Left kidney (tissue), 2 donors: ENCODE data around the gene DMKN. TPM values are rescaled to one million over a fixed set of nuclear protein-coding genes. Genes with fewer than 3 reads are reported as not detected.
"Not testable (repeated sequence)": the region's sequence is repeated elsewhere in the genome, so short reads cannot be mapped to it uniquely, and the experiment has no call there.

Experiments used
- DNase-seq: peaks from one replicate; pipeline ENCODE4 v3.0.0-alpha.2; 2013
- polyA plus RNA-seq: library from polyadenylated mRNA; unstranded; fragments of 120-200 nt; gene quantifications from one replicate; pipeline ENCODE4 v1.2.1, GENCODE V29; 2013; ENCODE audit not compliant: insufficient read length

The DMKN gene
- polyA plus RNA-seq, 1 donor, result 92.0 TPM

DNA sequence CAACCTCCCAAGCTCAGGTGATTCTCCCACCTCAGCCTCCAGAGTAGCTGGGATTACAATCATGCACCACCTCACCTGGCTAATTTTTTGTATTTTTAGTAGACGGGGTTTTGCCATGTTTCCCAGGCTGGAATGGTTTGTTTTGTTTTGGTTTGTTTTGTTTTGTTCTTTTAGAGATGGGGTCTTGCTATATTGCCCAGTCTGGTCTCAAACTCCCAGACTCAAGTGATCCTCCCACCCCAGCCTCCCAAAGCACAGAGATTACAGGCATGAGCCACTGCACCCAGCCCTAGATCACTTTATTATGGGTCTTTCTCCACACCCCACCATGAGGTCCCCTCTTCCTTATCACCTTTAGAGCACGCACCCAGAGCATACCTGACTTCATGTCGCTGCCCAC lies 15.2 kb downstream of the DMKN start:
- no peak for DNase-seq

GRCh38 chr19:35497406-35497805 lies 16.0 kb downstream of the DMKN start:
- DNase-seq, result no peak

DNA sequence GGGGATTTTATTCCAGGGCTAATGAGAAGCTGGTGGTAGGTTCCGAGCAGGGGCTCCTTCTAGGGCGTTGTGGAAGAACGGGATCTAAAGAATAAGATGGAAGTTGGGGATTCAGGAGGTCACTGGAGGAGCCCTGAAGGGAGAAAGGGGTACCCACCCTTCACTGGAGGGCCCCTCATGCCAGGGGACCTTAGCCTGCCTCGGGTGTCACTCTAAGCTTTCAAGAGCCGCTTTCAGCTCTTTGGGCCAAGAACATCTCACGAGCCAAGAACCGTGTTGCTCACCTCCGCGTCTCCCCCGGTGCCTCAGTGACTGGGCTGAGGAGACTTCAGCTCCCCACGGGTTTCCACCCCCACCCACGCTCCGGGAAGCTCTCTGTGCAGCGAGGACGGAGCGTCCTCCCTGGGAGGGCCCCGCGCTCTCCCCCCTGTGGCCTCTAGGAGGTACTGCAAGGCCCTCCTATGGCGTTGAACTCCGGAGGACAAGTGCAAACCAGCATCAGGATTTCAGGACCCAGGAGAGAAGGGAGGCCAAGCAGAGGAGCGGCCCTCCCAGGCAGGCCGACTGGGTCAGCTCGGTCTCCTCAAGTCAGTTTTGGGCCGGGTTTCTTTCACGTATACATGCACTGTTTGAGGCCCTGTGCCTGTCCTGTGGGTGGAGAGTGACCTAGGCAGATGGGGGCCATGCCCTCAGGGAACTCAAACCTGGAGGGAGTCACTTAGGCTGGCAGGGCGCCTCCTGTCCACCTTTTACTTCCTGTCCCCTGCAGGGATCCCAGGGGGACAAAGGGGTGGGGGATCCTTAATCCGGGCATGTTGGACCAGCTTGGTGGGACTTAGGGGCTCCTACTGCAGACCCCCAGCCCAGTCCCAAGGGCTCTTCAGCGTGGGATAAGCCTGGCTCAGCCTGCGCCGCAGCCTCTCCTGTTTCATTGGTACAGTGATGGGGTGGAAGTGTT lies 18.1 kb downstream of the DMKN start:
- DNase-seq, result peak; percentile 47

DNA sequence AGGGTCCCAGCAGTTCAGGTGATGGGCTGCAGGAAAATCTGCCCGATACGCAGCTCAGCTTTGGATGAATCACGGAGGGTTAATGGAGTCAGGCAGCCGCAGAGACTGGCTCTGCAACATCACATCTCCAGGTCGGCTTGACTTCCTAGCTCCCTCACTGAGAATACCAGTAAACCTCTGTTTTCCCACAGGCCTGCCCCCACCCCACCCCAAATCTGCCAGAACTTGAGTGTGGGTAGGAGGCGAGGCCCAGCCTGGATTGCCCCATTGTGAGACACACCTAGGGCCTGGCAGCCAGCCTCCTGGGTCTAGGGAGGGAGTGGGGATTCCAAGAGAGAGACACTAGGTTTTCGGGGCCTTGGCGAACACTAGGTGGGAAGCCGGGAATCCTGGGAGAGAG lies 19.5 kb downstream of the DMKN start:
- DNase-seq, result no peak

DNA sequence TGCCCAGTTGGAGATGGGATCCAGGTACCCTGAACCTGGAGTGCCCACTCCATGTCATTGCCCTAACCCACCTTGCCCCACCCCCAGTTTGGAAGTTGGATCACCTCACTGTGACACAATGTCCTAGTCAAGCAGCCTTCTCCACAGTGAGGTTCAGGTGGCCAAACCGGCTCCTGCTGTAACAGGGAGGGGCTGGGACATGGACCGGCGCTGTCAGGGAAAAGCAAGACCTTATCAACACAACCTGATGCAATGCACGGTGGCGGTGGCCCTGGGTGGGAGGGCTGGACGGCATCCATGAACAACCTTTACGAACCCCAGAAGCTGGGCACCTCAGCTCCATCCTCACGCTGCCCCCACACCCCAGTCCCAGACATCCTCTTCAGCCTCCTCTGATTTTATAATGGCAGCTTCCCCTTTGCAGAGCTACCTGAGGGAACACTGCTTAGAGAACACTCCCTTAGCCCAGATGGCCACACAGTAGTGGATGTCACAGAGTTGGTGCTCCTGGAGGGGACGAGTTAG lies 21.6 kb downstream of the DMKN start:
- no peak for DNase-seq

GRCh38 chr19:35490364-35490763 lies 23.1 kb downstream of the DMKN start, which contains the start of gene KRTDAP:
Gene KRTDAP (minus strand): TSS chr19:35490464. CDS start chr19:35490442, 22 bp downstream.
- DNase-seq, result no peak

DNA sequence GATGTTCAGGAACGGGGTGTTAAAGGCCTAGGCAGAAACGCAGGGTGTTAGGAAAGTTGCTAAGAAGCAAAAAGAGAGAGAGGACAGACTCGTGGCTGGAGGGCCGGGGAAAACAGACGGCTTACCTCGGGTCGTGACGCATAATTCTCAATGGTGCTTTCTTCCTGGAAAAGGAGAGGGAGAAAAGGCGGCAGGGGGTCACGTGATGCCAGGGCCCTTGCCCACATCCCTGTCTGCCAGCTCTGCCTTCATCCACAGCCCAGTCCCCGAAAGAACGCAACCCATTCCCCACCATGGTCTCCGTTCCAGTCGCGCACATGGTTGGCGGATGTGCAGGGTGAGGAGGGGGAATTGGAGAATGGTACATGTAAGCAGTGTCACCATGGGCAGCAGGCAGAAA lies 24.8 kb downstream of the DMKN start:
- no peak for DNase-seq

DNA sequence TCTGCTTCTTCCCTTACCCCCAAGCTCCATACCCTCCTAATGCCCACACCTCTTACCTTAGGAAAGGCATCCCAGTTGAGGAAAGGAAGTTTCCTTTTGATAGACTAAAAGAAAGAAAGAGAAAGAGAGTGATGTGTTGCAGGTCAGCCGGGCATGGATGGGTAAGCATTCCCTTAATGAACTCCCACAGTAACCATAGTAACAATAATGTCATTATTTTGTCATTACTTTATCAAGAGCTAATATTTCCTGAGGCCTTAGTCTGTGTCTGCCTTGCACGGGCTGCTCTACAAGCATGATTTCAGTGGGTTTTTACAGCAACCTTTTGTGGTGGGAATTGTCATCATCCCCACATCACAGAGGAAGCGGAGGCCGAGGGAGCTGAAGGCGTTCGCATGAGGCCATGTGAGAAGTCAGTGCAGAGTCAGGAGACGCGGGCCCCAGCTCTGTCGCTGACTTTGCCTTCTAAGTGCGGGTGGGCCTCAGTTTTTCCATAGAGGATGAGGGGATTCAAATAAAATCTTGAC lies 25.7 kb downstream of the DMKN start:
- DNase-seq, result no peak

DNA sequence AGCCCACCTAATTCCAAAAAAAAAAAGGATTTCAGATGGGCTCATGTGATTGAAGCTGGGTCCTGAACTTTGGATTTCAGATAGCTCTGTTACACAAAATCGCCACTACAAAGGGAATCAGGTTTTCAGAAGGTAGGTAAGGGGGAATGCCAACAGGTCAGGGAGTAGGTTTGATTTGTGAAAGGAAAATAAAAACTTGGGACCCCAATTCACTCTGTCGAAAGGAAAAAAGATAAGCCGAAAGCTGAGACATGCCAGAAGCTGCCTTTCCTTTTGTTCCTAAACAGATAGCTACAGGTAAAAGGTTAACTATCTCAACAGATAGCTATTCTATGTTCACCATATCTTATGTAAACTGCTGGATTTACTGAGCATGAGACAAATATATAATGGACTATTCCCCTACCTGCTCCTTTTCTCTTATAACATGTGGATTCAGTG lies 27.2 kb downstream of the DMKN start:
- no peak for DNase-seq

DNA sequence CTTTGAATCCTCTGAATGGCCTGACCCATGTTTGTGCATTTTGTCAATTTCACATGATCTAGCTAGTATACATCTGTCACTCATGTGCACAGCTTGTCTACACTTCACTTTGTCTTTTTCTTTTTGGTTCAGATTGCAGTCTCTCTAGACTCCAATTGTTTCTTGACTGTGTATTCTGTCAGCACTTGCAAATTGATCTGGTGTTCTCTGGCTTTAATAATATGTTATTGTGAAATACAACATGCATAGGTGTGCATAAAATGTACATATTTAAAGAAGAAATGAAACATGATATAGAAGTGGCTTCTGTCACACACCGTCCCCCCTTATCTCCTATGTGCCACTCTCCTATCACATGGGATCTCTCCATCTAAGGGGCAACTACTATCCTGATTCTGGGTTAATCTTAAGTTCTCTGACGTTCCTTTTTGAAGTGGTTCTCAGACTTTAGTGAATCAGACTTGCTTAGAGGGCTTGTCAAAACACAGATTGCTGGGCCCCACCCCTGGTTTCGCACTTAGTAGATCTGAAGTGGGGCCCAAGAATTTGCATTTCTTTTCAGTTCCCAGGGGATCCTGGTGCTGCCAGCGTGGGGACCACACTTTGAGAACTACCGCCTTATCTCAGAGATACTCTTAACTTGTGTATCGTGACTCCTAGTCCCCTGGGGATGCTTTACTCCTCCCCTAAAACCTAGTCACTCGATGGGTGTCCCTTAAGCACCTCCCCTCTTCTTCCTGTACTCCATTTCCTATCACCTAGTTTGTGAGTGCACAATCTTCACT lies 29.0 kb downstream of the DMKN start:
- no peak for DNase-seq

DNA sequence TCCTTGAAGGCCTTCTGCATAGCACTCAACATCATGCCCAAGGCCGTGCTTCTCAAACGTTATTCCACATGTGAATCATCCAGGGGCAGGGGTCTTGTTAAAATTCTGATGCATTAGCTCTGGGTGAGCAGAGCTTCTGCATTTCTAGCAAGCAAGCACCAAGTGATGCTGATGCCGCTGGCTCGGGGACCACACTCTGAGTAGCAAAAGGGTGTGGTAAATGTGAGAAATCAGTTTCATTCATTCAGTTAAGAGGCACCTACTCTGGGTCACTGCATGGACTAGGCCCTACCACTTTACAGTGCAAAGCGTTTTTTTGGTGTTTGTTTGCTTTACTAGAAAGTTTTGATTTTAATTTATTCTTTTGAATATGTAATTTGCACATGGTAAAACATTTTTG lies 30.4 kb downstream of the DMKN start:
- no peak for DNase-seq

- DNase-seq, result no peak
Measured at GRCh38 chr19:35478794-35479677, 34.4 kb downstream of the DMKN start.

GRCh38 chr19:35476149-35476548 lies 37.3 kb downstream of the DMKN start:
- no peak for DNase-seq

DNA sequence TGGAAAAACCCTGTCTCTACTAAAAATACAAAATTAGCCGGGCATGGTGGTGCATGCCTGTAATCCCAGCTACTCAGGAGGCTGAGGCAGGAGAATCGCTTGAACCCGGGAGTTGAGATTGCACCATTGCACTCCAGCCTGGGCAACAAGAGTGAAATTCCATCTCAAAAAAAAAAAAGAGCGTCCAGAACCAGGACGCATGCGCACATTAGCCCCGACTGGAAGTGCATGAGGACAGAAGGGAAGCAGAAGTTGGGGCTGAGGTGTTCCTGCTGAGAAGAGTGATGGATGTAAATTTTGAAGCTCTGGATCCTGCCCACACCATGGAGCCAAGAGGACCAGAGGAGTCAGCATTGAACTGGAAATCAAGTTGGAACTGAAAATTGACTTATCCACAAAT lies 38.9 kb downstream of the DMKN start:
- DNase-seq, result not testable (repeated sequence)

- no peak for DNase-seq
Measured at GRCh38 chr19:35474104-35474503, 39.3 kb downstream of the DMKN start.

DNA sequence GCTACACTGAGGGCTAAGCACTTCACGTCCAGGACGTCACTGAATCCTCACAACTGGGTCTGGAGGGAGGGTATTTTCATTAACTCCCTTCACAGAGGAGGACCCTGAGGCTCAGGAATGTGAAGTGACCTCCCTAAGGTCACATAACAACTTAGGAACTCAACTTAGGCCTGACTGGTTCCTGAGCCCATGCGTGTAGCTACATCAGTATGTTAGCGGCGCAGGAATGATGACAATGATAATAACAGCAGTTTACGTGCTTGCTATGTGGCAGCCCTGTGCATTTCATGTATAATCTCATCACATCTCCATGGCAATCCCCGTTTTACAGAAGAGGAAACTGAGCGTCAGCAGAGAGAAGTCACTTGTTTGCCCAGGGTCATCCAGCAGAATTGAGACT lies 41.5 kb downstream of the DMKN start:
- DNase-seq, result no peak

DNA sequence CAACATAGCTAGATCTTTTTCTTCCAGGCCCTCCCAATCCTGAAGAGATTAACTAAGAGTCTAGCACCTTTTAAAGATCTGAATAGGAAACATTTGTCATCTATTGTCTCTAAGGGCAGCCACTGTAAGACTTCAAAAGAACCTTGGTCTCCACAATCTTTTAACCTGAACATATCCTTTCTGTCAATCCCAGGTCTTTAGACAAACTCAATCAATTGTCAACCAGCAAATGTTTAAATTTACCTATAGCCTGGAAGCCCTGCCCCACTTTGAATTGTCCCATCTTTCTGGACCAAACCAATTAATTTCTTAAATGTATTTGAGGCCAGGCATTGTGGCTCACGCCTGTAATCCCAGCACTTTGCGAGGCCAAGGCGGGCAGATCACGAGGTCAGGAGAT lies 42.4 kb downstream of the DMKN start:
- DNase-seq, result not testable (repeated sequence)

DNA sequence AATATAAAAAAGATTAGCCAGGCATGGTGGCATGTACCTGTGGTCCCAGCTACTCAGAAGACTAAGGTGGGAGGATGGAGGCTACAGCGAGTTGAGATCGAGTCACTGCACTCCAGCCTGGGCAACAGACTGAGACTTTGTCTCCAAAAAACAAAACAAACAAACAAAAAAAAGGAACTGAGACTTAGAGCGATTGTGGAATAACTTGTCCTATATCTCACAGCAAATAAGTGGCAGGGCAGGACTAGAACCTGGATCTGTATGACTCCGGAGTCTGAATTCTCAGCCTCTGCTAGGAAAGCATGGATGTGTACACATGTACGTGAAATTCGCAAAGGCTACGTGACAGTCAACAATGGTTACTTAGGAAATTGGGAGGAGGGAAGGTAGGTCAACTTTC lies 43.3 kb downstream of the DMKN start:
- DNase-seq, result no peak

DNA sequence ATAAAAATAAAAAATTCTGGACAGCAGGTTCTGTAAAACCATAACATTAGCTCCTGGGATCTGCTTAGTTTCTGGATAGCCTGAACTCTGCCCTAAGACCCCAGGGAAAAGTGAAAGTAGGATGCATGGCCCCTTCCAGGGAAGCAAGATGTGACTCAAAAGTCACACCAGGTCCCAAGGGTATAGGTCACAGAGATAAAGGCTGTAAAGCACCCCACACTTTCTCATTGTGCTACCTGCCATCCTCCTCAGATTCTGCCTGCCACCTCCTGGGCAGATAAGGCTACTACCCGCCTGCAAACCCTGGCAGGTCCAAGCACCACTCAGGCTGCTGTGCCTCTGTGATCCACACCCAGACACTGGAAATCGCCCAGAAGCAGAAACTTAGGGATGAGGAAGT lies 44.8 kb downstream of the DMKN start:
- DNase-seq, result peak; percentile 11

DNA sequence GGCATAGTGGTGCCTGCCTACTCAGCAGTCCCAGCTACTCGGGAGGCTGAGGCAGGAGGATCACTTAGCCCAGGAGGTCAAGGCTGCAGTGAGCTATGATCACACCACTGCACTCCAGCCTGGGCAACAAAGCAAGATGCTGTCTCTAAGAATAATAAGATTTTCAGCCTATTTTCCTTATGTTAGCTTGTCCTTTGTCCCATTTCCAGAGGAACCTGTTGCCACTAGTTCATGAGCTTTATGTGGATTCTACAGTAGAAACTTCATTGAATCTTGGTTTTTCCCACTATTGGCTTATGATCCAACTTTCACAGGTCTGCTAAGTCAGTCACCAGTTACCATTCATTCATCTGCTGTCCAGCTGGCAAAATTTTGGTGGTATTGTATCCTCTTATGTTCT lies 47.2 kb downstream of the DMKN start:
- DNase-seq, result no peak

GRCh38 chr19:35462956-35463355 lies 50.5 kb downstream of the DMKN start:
- DNase-seq, result not testable (repeated sequence)
